HepG2 (cell line): ENCODE data around the gene STX2. TPM values are rescaled to one million over a fixed set of nuclear protein-coding genes. Genes with fewer than 3 reads are reported as not detected.

ENCODE experiments used
- FOXJ3 ChIP-seq: sonication (generic); formaldehyde crosslinking; IDR thresholded peaks from 2 replicates; pipeline ENCODE4 v1.4.0; 2020; ENCODE audit warnings: missing genetic modification reagents, mild to moderate bottlenecking, borderline replicate concordance
- FOXM1 ChIP-seq: sonication (generic); formaldehyde crosslinking; IDR thresholded peaks from 2 replicates; pipeline ENCODE4 v1.5.0; 2020; ENCODE audit warnings: missing genetic modification reagents
- HOXD1 ChIP-seq: sonication (generic); formaldehyde crosslinking; IDR thresholded peaks from 2 replicates; pipeline ENCODE4 v1.5.0; 2020; ENCODE audit warnings: missing genetic modification reagents
- IRF2 ChIP-seq: IDR thresholded peaks from 2 replicates; pipeline ENCODE4 v1.6.1; 2018; ENCODE audit warnings: missing genetic modification reagents, missing compliant biosample characterization
- KLF13 ChIP-seq: sonication (generic); formaldehyde crosslinking; IDR thresholded peaks from 2 replicates; pipeline ENCODE4 v1.4.0; 2020; ENCODE audit warnings: mild to moderate bottlenecking, missing genetic modification reagents
- MAFF ChIP-seq: IDR thresholded peaks from 2 replicates; pipeline ENCODE4 v1.6.1; 2011; ENCODE audit warnings: low read depth, low read length, improper control_type of control experiment
- MTA3 ChIP-seq: sonication (generic); formaldehyde crosslinking; IDR thresholded peaks from 2 replicates; pipeline ENCODE4 v1.4.0; 2020; ENCODE audit warnings: missing genetic modification reagents
- PITX1 ChIP-seq: sonication (generic); formaldehyde crosslinking; IDR thresholded peaks from 2 replicates; pipeline ENCODE4 v1.5.1; 2020; ENCODE audit warnings: mild to moderate bottlenecking, missing genetic modification reagents
- RNF2 ChIP-seq: fragments of 450-650 bp; conservative IDR thresholded peaks from 2 replicates; pipeline ENCODE4 v1.6.1; 2016; ENCODE audit warnings: low read depth
- SYNCRIP ChIP-seq: fragments of 200-400 bp; formaldehyde crosslinking; IDR thresholded peaks from 2 replicates; pipeline ENCODE4 v1.6.1; 2018; ENCODE audit warnings: mild to moderate bottlenecking, low read depth, low read length; ENCODE audit not compliant: insufficient read depth
- ZNF124 ChIP-seq: sonication (generic); formaldehyde crosslinking; IDR thresholded peaks from 2 replicates; pipeline ENCODE4 v1.4.0; 2020; ENCODE audit warnings: missing genetic modification reagents
- ZNF562 ChIP-seq: sonication (generic); formaldehyde crosslinking; IDR thresholded peaks from 2 replicates; pipeline ENCODE4 v1.8.0; 2022; ENCODE audit warnings: missing genetic modification reagents, borderline replicate concordance
- ZNF720 ChIP-seq: sonication (generic); formaldehyde crosslinking; IDR thresholded peaks from 2 replicates; pipeline ENCODE4 v1.4.0; 2020; ENCODE audit warnings: missing genetic modification reagents
- ZNF768 ChIP-seq: sonication (generic); formaldehyde crosslinking; IDR thresholded peaks from 2 replicates; pipeline ENCODE4 v1.4.0; 2020; ENCODE audit warnings: missing genetic modification reagents
- polyA plus RNA-seq, 8 experiments: library from polyadenylated mRNA; depleted of rRNA in 3 of 8; stranded (reverse) in 7 of 8; unstranded in 1 of 8; fragments of >200 nt; fragmentation: Illumina TruSeq in 4 of 8; extraction: Trizol in 4 of 8; gene quantifications; 2 replicates each; pipeline versions ENCODE4 v1.2.1 to v1.2.3, GENCODE V29; 2011 to 2016; ENCODE audit warnings: low read depth in 4 of 8, missing spikeins in 1 of 8, mixed read lengths in 1 of 8; ENCODE audit not compliant: insufficient read depth in 1 of 8
- total RNA-seq, 5 experiments: library from RNA; depleted of rRNA; stranded (reverse); fragments of >200 nt; fragmentation: Illumina TruSeq; extraction: Trizol; gene quantifications; 2 replicates each; pipeline ENCODE4 v1.2.3, GENCODE V29; 2016; ENCODE audit warnings: low read depth in 1 of 5
- TF ChIP-seq, protein P1 (sequence below): IDR thresholded peaks from 2 replicates; pipeline ENCODE4 v1.6.1; 2016; ENCODE audit warnings: missing compliant biosample characterization, missing genetic modification reagents, borderline replicate concordance
- TF ChIP-seq, protein P2 (sequence below): IDR thresholded peaks from 2 replicates; pipeline ENCODE4 v1.6.1; 2016
- TF ChIP-seq, protein P3 (sequence below): sonication (generic); formaldehyde crosslinking; IDR thresholded peaks from one replicate; pipeline ENCODE4 v1.5.1; 2020; ENCODE audit warnings: mild to moderate bottlenecking, missing genetic modification reagents; ENCODE audit errors: not compliant biosample characterization
- TF ChIP-seq, protein P4 (sequence below): sonication (generic); formaldehyde crosslinking; IDR thresholded peaks from 2 replicates; pipeline ENCODE4 v1.8.1; 2023; ENCODE audit warnings: mild to moderate bottlenecking, missing genetic modification reagents

The STX2 gene
- total and polyA plus RNA-seq, 2 of the 13 experiments (the other 11 are each of a cell fraction or from before 2014, with no cell fraction given), result 13.4 to 25.1 TPM

DNA sequence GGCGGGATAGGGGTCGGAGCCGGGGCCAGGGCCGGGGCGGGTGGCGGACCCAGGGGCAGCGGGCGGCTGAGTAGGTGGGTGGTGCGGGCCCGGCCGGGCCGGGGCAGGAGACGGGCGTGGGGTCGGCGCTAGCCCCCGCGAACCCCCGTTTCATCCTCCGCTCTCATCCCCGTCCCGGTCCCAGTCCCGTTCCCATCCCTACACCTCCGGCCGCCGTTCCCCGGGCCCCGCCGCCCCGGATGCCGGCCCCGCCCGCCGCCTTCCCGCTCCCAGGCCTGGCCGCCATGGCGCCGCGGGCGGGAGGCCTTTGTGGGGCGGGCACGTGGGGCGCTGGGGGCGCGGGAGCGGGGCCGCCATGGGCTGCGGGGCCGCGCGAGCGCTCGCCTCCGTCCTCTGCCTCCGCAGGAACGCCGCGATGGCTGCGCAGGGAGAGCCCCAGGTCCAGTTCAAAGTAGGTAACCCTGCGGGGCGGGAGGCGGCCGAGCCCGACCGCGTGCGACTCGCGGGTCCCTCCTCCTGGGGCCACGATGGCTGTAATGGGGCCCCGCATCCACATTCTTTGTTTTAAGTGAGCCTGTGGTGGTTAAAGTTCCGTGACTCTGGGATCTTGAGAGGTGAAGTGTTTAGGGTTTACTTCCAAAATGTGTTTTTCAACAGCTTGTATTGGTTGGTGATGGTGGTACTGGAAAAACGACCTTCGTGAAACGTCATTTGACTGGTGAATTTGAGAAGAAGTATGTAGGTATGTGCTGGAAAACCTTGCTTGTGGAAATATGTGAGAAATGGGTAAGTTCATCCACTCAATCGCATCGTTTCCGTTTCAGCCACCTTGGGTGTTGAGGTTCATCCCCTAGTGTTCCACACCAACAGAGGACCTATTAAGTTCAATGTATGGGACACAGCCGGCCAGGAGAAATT, 33.4 kb upstream of the STX2 start (continued):
- TF ChIP-seq ZNF720, result no peak
- TF ChIP-seq MTA3, result no peak
- TF ChIP-seq RNF2, result peak; percentile 69; the same call in 1 of the 2 replicates
- peak; percentile 8; the same call in 1 of the 2 replicates for TF ChIP-seq ZNF768 (CRISPR knock-in tag)
- TF ChIP-seq HOXD1 (CRISPR knock-in tag), result no peak
- TF ChIP-seq IRF2 (CRISPR knock-in tag), result no peak
- TF ChIP-seq, protein P1, sequence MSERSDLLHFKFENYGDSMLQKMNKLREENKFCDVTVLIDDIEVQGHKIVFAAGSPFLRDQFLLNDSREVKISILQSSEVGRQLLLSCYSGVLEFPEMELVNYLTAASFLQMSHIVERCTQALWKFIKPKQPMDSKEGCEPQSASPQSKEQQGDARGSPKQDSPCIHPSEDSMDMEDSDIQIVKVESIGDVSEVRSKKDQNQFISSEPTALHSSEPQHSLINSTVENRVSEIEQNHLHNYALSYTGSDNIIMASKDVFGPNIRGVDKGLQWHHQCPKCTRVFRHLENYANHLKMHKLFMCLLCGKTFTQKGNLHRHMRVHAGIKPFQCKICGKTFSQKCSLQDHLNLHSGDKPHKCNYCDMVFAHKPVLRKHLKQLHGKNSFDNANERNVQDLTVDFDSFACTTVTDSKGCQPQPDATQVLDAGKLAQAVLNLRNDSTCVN, result no peak
- TF ChIP-seq, protein P2, sequence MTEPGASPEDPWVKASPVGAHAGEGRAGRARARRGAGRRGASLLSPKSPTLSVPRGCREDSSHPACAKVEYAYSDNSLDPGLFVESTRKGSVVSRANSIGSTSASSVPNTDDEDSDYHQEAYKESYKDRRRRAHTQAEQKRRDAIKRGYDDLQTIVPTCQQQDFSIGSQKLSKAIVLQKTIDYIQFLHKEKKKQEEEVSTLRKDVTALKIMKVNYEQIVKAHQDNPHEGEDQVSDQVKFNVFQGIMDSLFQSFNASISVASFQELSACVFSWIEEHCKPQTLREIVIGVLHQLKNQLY, result no peak
- TF ChIP-seq PITX1 (CRISPR knock-in tag), result no peak
- TF ChIP-seq ZNF124 (CRISPR knock-in tag), result no peak
- TF ChIP-seq, protein P3, sequence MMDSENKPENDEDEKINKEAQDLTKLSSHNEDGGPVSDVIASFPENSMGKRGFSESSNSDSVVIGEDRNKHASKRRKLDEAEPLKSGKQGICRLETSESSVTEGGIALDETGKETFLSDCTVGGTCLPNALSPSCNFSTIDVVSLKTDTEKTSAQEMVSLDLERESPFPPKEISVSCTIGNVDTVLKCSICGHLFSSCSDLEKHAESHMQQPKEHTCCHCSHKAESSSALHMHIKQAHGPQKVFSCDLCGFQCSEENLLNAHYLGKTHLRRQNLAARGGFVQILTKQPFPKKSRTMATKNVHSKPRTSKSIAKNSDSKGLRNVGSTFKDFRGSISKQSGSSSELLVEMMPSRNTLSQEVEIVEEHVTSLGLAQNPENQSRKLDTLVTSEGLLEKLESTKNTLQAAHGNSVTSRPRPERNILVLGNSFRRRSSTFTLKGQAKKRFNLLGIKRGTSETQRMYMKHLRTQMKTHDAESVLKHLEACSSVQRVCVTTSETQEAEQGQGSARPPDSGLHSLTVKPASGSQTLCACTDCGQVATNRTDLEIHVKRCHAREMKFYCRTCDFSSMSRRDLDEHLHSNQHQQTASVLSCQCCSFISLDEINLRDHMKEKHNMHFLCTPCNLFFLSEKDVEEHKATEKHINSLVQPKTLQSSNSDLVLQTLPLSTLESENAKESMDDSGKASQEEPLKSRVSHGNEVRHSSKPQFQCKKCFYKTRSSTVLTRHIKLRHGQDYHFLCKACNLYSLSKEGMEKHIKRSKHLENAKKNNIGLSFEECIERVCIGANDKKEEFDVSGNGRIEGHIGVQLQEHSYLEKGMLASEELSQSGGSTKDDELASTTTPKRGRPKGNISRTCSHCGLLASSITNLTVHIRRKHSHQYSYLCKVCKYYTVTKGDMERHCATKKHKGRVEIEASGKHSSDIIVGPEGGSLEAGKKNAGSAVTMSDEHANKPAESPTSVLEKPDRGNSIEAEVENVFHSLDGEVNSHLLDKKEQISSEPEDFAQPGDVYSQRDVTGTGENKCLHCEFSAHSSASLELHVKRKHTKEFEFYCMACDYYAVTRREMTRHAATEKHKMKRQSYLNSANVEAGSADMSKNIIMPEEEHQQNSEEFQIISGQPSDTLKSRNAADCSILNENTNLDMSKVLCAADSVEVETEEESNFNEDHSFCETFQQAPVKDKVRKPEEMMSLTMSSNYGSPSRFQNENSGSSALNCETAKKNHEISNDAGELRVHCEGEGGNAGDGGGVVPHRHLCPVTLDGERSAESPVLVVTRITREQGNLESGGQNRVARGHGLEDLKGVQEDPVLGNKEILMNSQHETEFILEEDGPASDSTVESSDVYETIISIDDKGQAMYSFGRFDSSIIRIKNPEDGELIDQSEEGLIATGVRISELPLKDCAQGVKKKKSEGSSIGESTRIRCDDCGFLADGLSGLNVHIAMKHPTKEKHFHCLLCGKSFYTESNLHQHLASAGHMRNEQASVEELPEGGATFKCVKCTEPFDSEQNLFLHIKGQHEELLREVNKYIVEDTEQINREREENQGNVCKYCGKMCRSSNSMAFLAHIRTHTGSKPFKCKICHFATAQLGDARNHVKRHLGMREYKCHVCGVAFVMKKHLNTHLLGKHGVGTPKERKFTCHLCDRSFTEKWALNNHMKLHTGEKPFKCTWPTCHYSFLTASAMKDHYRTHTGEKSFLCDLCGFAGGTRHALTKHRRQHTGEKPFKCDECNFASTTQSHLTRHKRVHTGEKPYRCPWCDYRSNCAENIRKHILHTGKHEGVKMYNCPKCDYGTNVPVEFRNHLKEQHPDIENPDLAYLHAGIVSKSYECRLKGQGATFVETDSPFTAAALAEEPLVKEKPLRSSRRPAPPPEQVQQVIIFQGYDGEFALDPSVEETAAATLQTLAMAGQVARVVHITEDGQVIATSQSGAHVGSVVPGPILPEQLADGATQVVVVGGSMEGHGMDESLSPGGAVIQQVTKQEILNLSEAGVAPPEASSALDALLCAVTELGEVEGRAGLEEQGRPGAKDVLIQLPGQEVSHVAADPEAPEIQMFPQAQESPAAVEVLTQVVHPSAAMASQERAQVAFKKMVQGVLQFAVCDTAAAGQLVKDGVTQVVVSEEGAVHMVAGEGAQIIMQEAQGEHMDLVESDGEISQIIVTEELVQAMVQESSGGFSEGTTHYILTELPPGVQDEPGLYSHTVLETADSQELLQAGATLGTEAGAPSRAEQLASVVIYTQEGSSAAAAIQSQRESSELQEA, result no peak
- no peak for TF ChIP-seq SYNCRIP
- TF ChIP-seq FOXM1, result no peak
- TF ChIP-seq, protein P4, sequence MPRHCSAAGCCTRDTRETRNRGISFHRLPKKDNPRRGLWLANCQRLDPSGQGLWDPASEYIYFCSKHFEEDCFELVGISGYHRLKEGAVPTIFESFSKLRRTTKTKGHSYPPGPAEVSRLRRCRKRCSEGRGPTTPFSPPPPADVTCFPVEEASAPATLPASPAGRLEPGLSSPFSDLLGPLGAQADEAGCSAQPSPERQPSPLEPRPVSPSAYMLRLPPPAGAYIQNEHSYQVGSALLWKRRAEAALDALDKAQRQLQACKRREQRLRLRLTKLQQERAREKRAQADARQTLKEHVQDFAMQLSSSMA, result no peak
- TF ChIP-seq ZNF562 (CRISPR knock-in tag), result no peak
- no peak for TF ChIP-seq KLF13 (CRISPR knock-in tag)
- no peak for TF ChIP-seq MAFF
- no peak for TF ChIP-seq FOXJ3 (CRISPR knock-in tag)
